Keratinocyte (primary cell): ENCODE measurements around the gene DOCK3.
"Not testable (repeated sequence)": the region's sequence is repeated elsewhere in the genome, so short reads cannot be mapped to it uniquely, and the experiment has no call there.

Experiments used
- CTCF ChIP-seq, 3 experiments: IDR thresholded peaks in 1 of 3; conservative IDR thresholded peaks in 1 of 3; optimal IDR thresholded peaks in 1 of 3; 2 replicates in 2 of 3; 3 replicates in 1 of 3; pipeline versions ENCODE3 to v1.5.1; 2011; ENCODE audit warnings: low read length in 3 of 3, mild to moderate bottlenecking in 3 of 3, moderate library complexity in 2 of 3, control low read depth in 1 of 3, inconsistent platforms in 1 of 3; ENCODE audit not compliant: insufficient read depth in 2 of 3; ENCODE audit errors: extremely low read depth in 1 of 3
- EZH2 ChIP-seq: IDR thresholded peaks from one replicate; pipeline ENCODE4 v1.6.1; 2012; ENCODE audit warnings: inconsistent platforms, mild to moderate bottlenecking, low read length, moderate library complexity

GRCh38 chr3:51387281-51387680 lies 712.6 kb downstream of the DOCK3 start:
- TF ChIP-seq CTCF (optimal IDR thresholded peaks at IDR 0.05 in 1 of 3, IDR thresholded peaks at IDR 0.05 in 1 of 3, conservative IDR thresholded peaks at IDR 0.05 in 1 of 3; ENCODE audit: extremely low read depth in 1 of 3, insufficient read depth in 2 of 3, low read length in 3 of 3); EZH2: not testable (repeated sequence)
